Inferior parietal cortex (tissue), 1 donor: ENCODE data around the gene STUB1.
A peak's percentile ranks its signal among the peaks of the same experiment; 100 is the strongest.
"Not testable (repeated sequence)": the region's sequence is repeated elsewhere in the genome, so short reads cannot be mapped to it uniquely, and the experiment has no call there.

ENCODE experiments used
- DNase-seq: peaks from one replicate; pipeline ENCODE4 v3.0.0-alpha.2; 2016; ENCODE audit errors: extremely low spot score

STUB1 gene

GRCh38 chr16:678858-679813 lies 1.1 kb upstream of the STUB1 start:
- DNase-seq = no peak

GRCh38 chr16:680625-680945 lies 375 bp downstream of the STUB1 start:
- DNase-seq = no peak

GRCh38 chr16:680967-681745 lies 946 bp downstream of the STUB1 start:
- DNase-seq = no peak

GRCh38 chr16:681746-682427 lies 1.7 kb downstream of the STUB1 start:
- DNase-seq = no peak

GRCh38 chr16:682493-683395 lies 2.5 kb downstream of the STUB1 start:
- no peak for DNase-seq

- DNase-seq = no peak
Measured at GRCh38 chr16:683396-684070, 3.3 kb downstream of the STUB1 start.

- DNase-seq = peak; percentile 96
Measured at GRCh38 chr16:684071-684794, 4.0 kb downstream of the STUB1 start, which contains the start of gene JMJD8. Gene JMJD8 (minus strand): TSS chr16:684334. CDS start chr16:684319, 15 bp downstream.

- DNase-seq = no peak
Measured at GRCh38 chr16:684961-685696, 4.9 kb downstream of the STUB1 start.

GRCh38 chr16:685967-686366 lies 5.8 kb downstream of the STUB1 start:
- no peak for DNase-seq

- no peak for DNase-seq
Measured at GRCh38 chr16:686459-687260, 6.5 kb downstream of the STUB1 start.

GRCh38 chr16:687499-687898 lies 7.3 kb downstream of the STUB1 start:
- DNase-seq = no peak

- DNase-seq = no peak
Measured at GRCh38 chr16:689175-689897, 9.1 kb downstream of the STUB1 start.

- DNase-seq = not testable (repeated sequence)
Measured at GRCh38 chr16:691242-691641, 11.0 kb downstream of the STUB1 start.

GRCh38 chr16:692356-693108 lies 12.3 kb downstream of the STUB1 start:
- DNase-seq = no peak

GRCh38 chr16:693364-693763 lies 13.2 kb downstream of the STUB1 start:
- no peak for DNase-seq

GRCh38 chr16:693766-694165 lies 13.6 kb downstream of the STUB1 start:
- DNase-seq = no peak
